ENCODE measurements around the gene PERCC1. TPM values are rescaled to one million over a fixed set of nuclear protein-coding genes. Genes with fewer than 3 reads are reported as not detected.

Gene PERCC1
- total and polyA plus RNA-seq, 9 of the 15 experiments (the other 6 are each of a cell fraction or from before 2014, with no cell fraction given), result not detected

DNA sequence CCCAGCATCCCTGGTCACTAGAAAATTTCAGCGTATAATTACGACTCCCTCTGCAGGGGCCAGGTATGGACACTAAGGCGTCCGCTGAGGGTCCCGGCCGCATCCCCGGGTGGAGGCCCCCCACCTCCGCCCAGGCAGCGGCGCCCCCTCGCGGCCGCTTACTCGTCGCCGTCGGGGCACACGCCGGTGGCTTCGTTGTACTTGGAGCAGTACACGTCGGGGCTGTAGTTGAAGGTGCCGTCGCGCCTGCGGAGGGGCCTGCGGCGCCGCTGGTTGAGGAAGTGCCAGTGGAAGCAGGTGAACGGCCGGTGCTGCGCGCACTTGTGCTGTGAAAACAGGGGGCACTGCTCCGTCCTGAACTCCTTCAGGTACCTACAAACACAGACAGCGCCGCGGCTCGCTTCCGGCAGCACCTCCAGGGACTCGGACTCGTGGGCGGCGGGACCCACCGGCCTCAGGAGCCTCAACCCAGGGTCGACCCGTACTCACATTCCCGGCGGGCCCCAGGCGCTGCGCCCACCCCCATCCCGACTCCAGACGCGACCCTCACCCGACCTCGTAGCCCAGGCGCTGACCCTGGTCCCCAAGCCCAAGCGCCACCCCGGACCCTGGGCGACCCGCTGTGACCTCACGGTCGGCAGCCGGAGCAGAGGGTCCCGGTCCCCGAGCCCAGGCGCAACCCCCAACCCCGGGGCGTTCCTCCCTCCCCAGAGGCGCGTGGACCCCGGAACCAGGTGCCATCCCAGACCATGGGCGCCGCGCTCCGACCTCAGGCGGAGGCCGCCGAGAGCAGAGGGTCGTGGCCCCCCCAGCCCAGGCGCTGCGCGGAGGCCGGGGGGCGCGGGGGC is 17.0 kb upstream of the PERCC1 start (continued):
- TF ChIP-seq ATF7 (IDR thresholded peaks at IDR 0.05), result peak; percentile 40; the same call in 1 of the 2 replicates
- TF ChIP-seq EGR1 (conservative IDR thresholded peaks at IDR 0.05), result 0 out of 2 replicates have a peak, but pooled peaks have one; percentile 24
- TF ChIP-seq CHD2 (IDR thresholded peaks at IDR 0.05; ENCODE audit: low read depth, low read length), result no peak
- peak; percentile 84 for TF ChIP-seq MAZ (CRISPR knock-in tag; conservative IDR thresholded peaks at IDR 0.05 in 1 of 2, IDR thresholded peaks at IDR 0.05 in 1 of 2)
- TF ChIP-seq SMARCE1 (IDR thresholded peaks at IDR 0.05), result no peak
- peak; percentile 72 for TF ChIP-seq L3MBTL2 (IDR thresholded peaks at IDR 0.05)
- TF ChIP-seq IRF1 (CRISPR knock-in tag; IDR thresholded peaks at IDR 0.05; ENCODE audit: borderline replicate concordance), result no peak
- TF ChIP-seq ZC3H4 (CRISPR knock-in tag; IDR thresholded peaks at IDR 0.05; ENCODE audit: borderline replicate concordance), result peak; percentile 66; the same call in 1 of the 2 replicates
- TF ChIP-seq VEZF1 (CRISPR knock-in tag; IDR thresholded peaks at IDR 0.05), result peak; percentile 61; the same call in 1 of the 2 replicates
- peak; percentile 53 for TF ChIP-seq ETV1 (tag; conservative IDR thresholded peaks at IDR 0.05; ENCODE audit: low read depth)
- TF ChIP-seq MTA3 (IDR thresholded peaks at IDR 0.05; ENCODE audit: borderline replicate concordance), result peak; percentile 52; the same call in 1 of the 2 replicates
- peak; percentile 38; the same call in 1 of the 2 replicates for TF ChIP-seq ZNF143 (CRISPR knock-in tag; IDR thresholded peaks at IDR 0.05)
- TF ChIP-seq RHOXF2B (CRISPR knock-in tag; conservative IDR thresholded peaks at IDR 0.05), result no peak
- peak; percentile 65 for TF ChIP-seq ZFX (CRISPR knock-in tag; IDR thresholded peaks at IDR 0.05)
- peak; percentile 94 for TF ChIP-seq RBM22 (IDR thresholded peaks at IDR 0.05; ENCODE audit: low read depth, low read length, poor library complexity, severe bottlenecking)
- 0 out of 2 replicates have a peak, but pooled peaks have one; percentile 71 for TF ChIP-seq FOXK1 (CRISPR knock-in tag; IDR thresholded peaks at IDR 0.05; ENCODE audit: borderline replicate concordance)
- no peak for TF ChIP-seq MEF2D (tag; conservative IDR thresholded peaks at IDR 0.05; ENCODE audit: low read depth)
- TF ChIP-seq, protein P1, sequence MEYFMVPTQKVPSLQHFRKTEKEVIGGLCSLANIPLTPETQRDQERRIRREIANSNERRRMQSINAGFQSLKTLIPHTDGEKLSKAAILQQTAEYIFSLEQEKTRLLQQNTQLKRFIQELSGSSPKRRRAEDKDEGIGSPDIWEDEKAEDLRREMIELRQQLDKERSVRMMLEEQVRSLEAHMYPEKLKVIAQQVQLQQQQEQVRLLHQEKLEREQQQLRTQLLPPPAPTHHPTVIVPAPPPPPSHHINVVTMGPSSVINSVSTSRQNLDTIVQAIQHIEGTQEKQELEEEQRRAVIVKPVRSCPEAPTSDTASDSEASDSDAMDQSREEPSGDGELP (CRISPR knock-in tag; IDR thresholded peaks at IDR 0.05; ENCODE audit: borderline replicate concordance), result peak; percentile 50; the same call in 1 of the 2 replicates
- TF ChIP-seq, protein P2, sequence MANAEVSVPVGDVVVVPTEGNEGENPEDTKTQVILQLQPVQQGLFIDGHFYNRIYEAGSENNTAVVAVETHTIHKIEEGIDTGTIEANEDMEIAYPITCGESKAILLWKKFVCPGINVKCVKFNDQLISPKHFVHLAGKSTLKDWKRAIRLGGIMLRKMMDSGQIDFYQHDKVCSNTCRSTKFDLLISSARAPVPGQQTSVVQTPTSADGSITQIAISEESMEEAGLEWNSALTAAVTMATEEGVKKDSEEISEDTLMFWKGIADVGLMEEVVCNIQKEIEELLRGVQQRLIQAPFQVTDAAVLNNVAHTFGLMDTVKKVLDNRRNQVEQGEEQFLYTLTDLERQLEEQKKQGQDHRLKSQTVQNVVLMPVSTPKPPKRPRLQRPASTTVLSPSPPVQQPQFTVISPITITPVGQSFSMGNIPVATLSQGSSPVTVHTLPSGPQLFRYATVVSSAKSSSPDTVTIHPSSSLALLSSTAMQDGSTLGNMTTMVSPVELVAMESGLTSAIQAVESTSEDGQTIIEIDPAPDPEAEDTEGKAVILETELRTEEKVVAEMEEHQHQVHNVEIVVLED (CRISPR knock-in tag; IDR thresholded peaks at IDR 0.05), result no peak
- TF ChIP-seq CXXC5 (CRISPR knock-in tag; IDR thresholded peaks at IDR 0.05), result peak; percentile 60

Data from K562 (cell line).